ENCODE measurements around the gene TCERG1L.
"Not testable (repeated sequence)": the region's sequence is repeated elsewhere in the genome, so short reads cannot be mapped to it uniquely, and the experiment has no call there.

The TCERG1L gene, protein sequence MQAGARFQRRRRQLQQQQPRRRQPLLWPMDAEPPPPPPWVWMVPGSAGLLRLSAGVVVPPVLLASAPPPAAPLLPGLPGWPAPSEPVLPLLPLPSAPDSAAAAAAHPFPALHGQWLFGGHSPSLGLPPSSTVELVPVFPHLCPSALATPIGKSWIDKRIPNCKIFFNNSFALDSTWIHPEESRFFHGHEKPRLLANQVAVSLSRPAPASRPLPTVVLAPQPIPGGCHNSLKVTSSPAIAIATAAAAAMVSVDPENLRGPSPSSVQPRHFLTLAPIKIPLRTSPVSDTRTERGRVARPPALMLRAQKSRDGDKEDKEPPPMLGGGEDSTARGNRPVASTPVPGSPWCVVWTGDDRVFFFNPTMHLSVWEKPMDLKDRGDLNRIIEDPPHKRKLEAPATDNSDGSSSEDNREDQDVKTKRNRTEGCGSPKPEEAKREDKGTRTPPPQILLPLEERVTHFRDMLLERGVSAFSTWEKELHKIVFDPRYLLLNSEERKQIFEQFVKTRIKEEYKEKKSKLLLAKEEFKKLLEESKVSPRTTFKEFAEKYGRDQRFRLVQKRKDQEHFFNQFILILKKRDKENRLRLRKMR

DNA sequence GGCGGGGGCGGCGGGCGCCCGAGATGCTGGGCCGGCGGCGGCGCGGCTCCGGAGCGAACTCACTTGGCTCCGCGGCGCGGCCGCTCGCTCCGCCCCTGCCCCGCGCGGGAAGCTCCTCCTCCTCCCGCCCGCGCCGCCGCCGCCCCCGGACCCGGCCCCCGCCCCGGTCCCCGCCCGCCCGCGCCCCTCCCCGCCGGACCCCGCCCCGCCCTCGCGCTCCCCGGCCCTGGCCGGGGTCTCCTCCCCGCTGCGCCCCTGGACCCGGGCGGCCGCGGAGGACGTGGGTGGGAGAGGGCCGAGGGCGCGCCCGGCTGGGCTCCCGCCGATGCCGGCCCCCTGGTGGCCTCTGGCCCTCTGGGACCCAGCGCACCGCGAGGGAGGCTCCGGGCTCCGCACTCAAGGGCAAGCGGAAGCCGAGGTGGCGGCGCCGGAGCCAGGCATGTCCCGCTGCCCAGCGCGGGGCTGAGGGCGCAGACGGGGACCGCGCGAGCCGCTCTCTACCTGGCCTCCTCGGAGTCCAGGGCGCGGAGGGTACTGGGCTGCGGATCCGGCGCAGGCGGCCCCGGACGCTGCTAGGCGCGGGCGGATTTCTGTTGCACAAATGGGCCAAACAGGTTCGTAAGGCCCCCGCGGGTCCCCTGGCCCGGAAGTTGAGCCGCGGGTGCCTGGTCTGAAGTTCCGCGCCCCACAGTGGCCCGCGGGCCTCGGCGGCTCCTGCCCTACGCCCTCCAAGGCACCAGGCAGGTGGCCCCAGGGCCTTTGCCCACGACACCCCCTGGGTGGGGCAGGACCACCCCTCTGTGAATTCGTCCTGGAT is at the start of gene TCERG1L:
Gene TCERG1L (minus strand): TSS at position 61 of the 817 bp plus-strand sequence. CDS start 86 bp downstream, outside the sequence.
- DNase-seq, result no peak

GRCh38 chr10:131358741-131359442 is 47.4 kb upstream of the TCERG1L start:
- no peak for DNase-seq

DNA sequence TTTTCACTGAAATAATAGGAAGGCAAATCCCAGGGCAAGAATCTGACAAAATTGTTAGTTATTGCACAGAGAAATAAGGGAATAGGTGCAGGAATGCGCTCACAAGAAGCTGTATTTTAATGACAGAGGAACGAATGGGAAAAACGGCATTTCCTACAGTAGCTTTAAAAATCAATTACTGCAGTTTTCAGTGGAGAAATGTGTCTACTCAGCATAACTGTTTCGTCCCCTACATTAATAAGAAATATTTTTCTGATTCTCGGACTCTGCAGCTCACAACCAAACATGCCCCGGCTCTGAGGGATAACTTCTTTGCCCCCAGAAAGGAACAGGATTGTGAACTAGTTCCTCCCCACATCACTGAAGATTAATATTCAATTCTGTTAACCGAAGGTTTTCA is 44.9 kb upstream of the TCERG1L start:
- DNase-seq, result no peak

DNA sequence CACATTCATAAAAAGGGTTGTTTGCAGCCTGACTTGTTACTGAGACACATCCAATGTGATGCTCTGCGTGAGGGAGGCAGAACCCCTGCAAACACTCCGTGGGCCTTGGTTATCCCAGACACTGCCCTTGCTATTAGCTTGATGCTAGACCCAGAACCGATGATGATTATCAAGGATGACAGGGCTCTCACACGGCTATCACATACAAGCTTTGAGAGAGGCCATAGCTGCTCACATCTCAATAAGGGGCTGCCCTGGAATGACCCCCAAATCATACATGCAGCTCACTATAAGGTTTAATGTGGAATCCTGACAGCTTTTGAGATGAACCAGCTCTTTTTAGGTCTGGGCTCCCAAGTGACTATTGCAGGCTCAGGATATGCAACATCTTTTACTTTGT is 44.4 kb upstream of the TCERG1L start:
- no peak for DNase-seq

GRCh38 chr10:131355056-131355455 is 43.5 kb upstream of the TCERG1L start:
- no peak for DNase-seq

GRCh38 chr10:131354380-131354779 is 42.9 kb upstream of the TCERG1L start:
- no peak for DNase-seq

DNA sequence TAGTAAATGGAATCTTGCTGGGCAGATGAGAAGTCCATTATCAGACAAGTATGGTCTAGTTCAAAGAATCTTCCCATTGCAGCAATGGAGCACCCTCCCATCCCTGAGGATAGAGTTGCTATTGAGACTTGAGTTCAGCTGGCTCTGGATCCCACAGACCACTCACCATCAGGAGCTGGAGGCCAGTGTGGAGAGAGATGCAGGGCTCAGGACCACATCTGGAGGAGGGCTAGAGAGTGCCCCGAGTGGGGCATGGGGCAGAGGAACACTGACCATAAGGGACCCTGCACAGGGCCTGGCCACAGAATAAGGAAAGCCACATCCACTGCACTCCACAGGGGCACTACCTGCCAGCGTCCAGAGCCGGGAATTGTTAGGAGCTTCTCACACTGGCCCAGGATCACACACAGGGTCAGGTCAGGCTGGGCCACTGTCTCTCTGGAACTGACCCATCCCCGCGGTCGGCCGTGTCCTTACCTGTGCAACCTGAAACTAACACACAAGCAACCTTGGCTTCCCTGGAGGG is 41.3 kb upstream of the TCERG1L start:
- no peak for DNase-seq

DNA sequence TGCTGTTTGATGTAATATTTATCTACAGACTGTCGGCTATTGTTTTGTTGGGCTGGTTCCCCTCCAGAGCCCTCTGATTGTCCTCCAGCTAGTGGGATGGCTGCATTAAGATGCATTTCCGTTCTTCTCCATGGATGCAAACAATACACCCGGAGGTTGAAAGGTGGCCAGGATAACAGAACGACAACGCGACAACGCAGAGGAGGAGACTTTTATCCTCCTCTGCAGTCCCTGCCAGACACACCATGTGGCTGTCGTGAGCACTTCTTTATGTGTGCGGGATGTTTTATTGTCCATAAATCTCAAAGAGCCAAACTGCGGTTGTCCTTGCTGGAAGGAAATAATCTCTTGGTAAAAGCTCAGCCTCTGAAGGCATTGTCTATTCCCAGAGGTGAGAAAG is 39.1 kb upstream of the TCERG1L start:
- DNase-seq, result no peak

- DNase-seq, result no peak
Measured at GRCh38 chr10:131350245-131350644, 38.7 kb upstream of the TCERG1L start.

GRCh38 chr10:131346456-131346855 is 34.9 kb upstream of the TCERG1L start:
- DNase-seq, result no peak

- DNase-seq, result no peak
Measured at GRCh38 chr10:131345691-131346090, 34.2 kb upstream of the TCERG1L start.

DNA sequence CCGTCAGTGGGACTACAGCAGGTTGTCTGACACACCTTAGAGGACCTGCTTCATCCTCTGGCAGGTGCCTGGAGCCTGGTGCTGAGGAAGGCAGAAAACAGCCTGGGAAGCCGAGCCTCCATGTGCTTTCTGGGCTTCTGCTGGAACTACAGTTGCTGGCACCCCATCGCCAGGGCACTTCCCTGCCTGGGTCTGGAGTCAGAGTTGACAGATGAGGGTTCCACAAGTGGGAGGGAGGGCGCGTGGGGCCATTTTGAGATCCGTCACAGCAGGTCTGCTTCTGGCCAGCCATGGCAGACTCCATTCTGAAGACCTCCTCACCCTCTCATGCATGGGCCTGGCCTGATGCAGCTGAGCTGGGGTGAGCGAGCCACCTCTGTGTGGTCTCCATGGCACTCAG is 33.2 kb upstream of the TCERG1L start:
- DNase-seq, result no peak

- DNase-seq, result no peak
Measured at GRCh38 chr10:131337741-131338140, 26.2 kb upstream of the TCERG1L start.

DNA sequence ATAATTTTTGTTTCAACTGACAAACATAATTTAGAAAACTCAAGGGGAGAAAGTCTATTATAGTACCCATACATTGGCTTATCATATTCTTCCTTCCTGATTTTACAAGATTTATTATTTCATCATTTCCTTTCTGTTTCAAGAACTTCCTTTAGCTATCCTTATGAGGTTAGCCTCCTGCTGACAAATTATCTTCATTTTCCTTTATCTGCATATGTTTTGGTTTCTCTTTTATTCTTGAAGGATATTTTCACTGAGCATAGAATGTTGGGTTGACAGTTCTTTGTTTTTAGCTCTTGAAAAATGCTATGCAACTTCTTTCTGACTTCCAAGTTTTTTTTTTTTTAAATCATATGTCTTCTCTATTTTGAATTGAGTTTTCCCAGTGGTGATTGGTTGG is 21.3 kb upstream of the TCERG1L start:
- DNase-seq, result no peak

GRCh38 chr10:131323880-131324279 is 12.4 kb upstream of the TCERG1L start:
- DNase-seq, result no peak

DNA sequence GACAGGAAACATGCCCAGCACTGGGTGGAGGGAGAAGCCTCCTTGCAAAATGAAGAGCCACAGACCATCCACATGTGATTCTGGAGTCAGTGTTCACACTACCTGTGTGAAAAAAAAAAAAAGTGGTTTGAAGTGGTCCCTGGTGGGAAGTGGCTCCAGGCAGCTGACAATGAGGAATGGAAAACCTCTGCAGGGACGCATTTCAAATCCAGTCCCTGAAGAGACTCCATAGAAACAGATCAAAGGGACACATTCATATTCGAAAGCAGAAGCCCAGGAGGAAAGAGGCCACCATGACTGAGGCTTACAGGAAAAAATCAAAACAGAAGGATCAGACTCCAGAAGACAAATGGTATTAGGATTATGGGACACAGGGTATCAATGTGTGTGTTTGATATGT is 11.5 kb upstream of the TCERG1L start:
- DNase-seq, result no peak

DNA sequence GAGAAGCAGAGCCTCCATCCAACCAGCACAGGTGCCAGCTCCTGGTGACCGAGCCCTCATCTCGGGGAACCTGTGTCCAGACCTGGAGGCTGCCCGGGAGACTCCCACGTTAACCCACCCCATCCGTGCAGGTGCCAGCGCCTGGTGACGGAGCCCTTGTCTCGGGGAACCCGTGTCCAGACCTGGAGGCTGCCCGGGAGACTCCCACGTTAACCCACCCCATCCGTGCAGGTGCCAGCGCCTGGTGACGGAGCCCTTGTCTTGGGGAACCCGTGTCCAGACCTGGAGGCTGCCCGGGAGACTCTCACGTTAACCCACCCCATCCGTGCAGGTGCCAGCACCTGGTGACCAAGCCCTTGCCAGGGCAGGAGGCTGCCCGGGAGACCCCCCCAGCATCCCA is 11.1 kb upstream of the TCERG1L start:
- not testable (repeated sequence) for DNase-seq

GRCh38 chr10:131320860-131321604 is 9.5 kb upstream of the TCERG1L start:
- DNase-seq, result no peak

GRCh38 chr10:131318814-131319213 is 7.3 kb upstream of the TCERG1L start:
- no peak for DNase-seq

DNA sequence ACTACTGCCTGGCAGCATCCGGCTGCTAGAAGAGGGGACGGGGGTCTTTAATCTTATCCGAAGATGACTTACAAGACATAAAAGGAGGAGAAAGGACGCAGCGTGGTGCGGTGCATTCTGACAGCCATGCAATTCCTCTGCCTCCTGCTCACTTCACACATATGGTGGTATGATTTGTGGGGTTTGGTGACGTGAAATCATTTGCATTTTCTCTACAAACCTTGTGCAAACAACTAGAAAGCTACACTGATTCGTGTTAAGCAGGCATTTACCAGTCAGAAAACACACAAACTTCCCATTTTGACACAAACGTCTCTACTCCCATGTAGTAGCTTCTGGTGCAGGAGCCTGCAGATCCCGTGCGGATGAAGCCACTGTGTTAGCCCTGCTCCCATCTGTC is 6.8 kb upstream of the TCERG1L start:
- DNase-seq, result no peak

DNA sequence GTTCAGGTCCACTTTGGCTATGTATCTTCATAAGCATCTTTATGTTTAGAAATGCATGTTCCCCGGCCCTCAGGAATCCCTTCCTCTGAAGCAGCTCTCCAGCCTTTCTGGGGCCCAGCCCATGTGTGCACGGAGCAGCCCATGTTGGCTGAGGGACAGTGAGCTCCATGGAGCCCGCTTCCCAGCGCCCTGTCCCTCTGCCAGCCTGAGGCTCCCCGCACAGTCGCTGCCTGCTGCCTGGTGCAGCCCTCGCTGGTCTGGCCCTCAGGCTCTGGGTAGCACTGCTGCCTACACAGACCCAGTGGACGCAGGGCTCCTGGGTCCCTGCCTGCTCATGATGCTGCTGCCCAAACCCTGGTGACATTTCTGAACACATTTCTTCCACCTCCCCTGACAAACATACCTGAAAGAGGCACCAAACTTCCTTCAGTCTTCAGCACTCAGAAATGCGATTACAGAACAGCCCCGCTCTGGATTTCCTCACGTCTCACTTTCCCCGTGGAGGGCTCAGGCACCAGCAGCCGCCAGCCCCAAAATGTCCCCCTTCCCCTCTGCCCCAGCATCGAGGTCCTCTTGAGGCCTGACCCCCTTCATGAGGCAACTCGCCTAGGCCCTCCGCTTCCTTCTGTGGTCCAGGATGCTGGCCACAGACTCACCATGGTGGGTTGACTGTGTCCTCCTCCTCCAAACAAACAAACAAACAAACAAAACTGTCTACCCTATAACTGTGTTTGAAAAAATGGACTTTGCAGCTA is 5.0 kb upstream of the TCERG1L start:
- no peak for DNase-seq
